Mesendoderm (in vitro differentiated cells): ENCODE results near the gene CWF19L2.

Experiments used
- DNase-seq: peaks from one replicate; pipeline ENCODE4 v3.0.0; 2013
- H2AK5ac ChIP-seq: 2 replicates; pipeline ENCODE4 v1.6.1; 2013; ENCODE audit warnings: low read length, inconsistent platforms
- H2BK120ac ChIP-seq: 2 replicates; pipeline ENCODE4 v1.6.1; 2013; ENCODE audit warnings: low read depth, mild to moderate bottlenecking, low read length, moderate library complexity, mixed read lengths
- H2BK15ac ChIP-seq: replicated peaks from 2 replicates; pipeline ENCODE4 v1.6.1; 2013; ENCODE audit warnings: low read depth, mild to moderate bottlenecking, moderate library complexity
- H2BK5ac ChIP-seq: 2 replicates; pipeline ENCODE4 v1.6.1; 2013; ENCODE audit warnings: low read length, inconsistent platforms
- H3K18ac ChIP-seq: 2 replicates; pipeline ENCODE4 v1.6.1; 2013; ENCODE audit warnings: mild to moderate bottlenecking, low read length, mixed read lengths
- H3K23ac ChIP-seq: one replicate; pipeline ENCODE4 v1.6.1; 2013; ENCODE audit warnings: low read length
- H3K27ac ChIP-seq: 2 replicates; pipeline ENCODE4 v1.5.1; 2013; ENCODE audit warnings: low read depth, mild to moderate bottlenecking, inconsistent platforms, low read length, moderate library complexity
- H3K27me3 ChIP-seq: 2 replicates; pipeline ENCODE4 v1.6.1; 2013; ENCODE audit warnings: low read length, control low read depth, mild to moderate bottlenecking, inconsistent platforms; ENCODE audit not compliant: insufficient read depth, poor library complexity
- H3K36me3 ChIP-seq: 2 replicates; pipeline ENCODE4 v1.6.1; 2013; ENCODE audit warnings: low read length, inconsistent platforms; ENCODE audit not compliant: control insufficient read depth, insufficient read depth
- H3K4ac ChIP-seq: one replicate; pipeline ENCODE4 v1.6.1; 2013; ENCODE audit warnings: low read depth, mild to moderate bottlenecking, low read length, moderate library complexity
- H3K4me1 ChIP-seq: 2 replicates; pipeline ENCODE4 v1.6.1; 2013; ENCODE audit warnings: low read depth, low read length, inconsistent platforms; ENCODE audit not compliant: control insufficient read depth
- H3K4me2 ChIP-seq: 2 replicates; pipeline ENCODE4 v1.6.1; 2013; ENCODE audit warnings: low read length
- H3K4me3 ChIP-seq: 2 replicates; pipeline ENCODE4 v1.5.1; 2013; ENCODE audit warnings: mild to moderate bottlenecking, low read length
- H3K56ac ChIP-seq: one replicate; pipeline ENCODE4 v1.6.1; 2013; ENCODE audit warnings: low read length
- H3K79me1 ChIP-seq: 2 replicates; pipeline ENCODE4 v1.6.1; 2013; ENCODE audit warnings: low read length, inconsistent platforms
- H3K79me2 ChIP-seq: 2 replicates; pipeline ENCODE4 v1.6.1; 2013; ENCODE audit warnings: mild to moderate bottlenecking, low read length; ENCODE audit not compliant: control insufficient read depth, insufficient read depth
- H3K9ac ChIP-seq: 2 replicates; pipeline ENCODE4 v1.6.1; 2013; ENCODE audit warnings: low read length, inconsistent platforms
- H4K5ac ChIP-seq: one replicate; pipeline ENCODE4 v1.6.1; 2013; ENCODE audit warnings: low read length
- H4K8ac ChIP-seq: one replicate; pipeline ENCODE4 v1.6.1; 2013; ENCODE audit warnings: low read depth, mild to moderate bottlenecking, control low read depth, low read length, moderate library complexity
- WGBS: extraction: QIAGEN DNeasy Blood & Tissue Kit; methylation state at CpG from one replicate; pipeline ENCODE4 v1.1.7; 2013; ENCODE audit warnings: low lambda C conversion rate, missing lambda C conversion rate; ENCODE audit not compliant: insufficient coverage; ENCODE audit errors: extremely low coverage; 5-methylcytosine and 5-hydroxymethylcytosine counted together

CWF19L2 gene

GRCh38 chr11:107494055-107494454 lies 36.4 kb upstream of the CWF19L2 start:
- no peak overlapping the region for H3K18ac ChIP-seq
- no peaks in the 10 kb centered on the region for H3K79me2 ChIP-seq
- no peak overlapping the region for H3K4ac ChIP-seq
- H3K4me2 ChIP-seq = no peak overlapping the region
- H3K27me3 ChIP-seq = no peaks in the 10 kb centered on the region
- no peak overlapping the region for H3K23ac ChIP-seq
- no peaks in the 10 kb centered on the region for H3K36me3 ChIP-seq
- H3K27ac ChIP-seq = no peak overlapping the region
- no peak overlapping the region for H2BK120ac ChIP-seq
- no peak overlapping the region for H3K4me3 ChIP-seq
- no peak overlapping the region for H4K8ac ChIP-seq
- H2AK5ac ChIP-seq = no peak overlapping the region
- no peak overlapping the region for H2BK5ac ChIP-seq
- H3K4me1 ChIP-seq = no peaks in the 10 kb centered on the region
- no CpG with 5 or more reads among the region's 1 CpG for WGBS
- no peak for DNase-seq
- no peaks in the 10 kb centered on the region for H3K79me1 ChIP-seq
- no peak overlapping the region for H4K5ac ChIP-seq
- no peak overlapping the region for H3K56ac ChIP-seq
- no peak overlapping the region for H2BK15ac ChIP-seq
- no peak overlapping the region for H3K9ac ChIP-seq

- Histone ChIP-seq H3K4ac (no peak overlapping the region), H3K9ac (no peak overlapping the region), H2AK5ac (no peak overlapping the region), H4K5ac (no peak overlapping the region), H3K27ac (no peak overlapping the region), H3K18ac (no peak overlapping the region), H3K23ac (no peak overlapping the region), H3K36me3 (no peaks in the 10 kb centered on the region), H3K4me2 (no peak overlapping the region), H3K79me1 (no peaks in the 10 kb centered on the region), H3K79me2 (no peaks in the 10 kb centered on the region), H3K4me3 (no peak overlapping the region), H3K27me3 (no peaks in the 10 kb centered on the region), H3K4me1 (no peaks in the 10 kb centered on the region), H3K56ac (no peak overlapping the region), H4K8ac (no peak overlapping the region), H2BK120ac (no peak overlapping the region), H2BK15ac (no peak overlapping the region), H2BK5ac (no peak overlapping the region)
- DNase-seq = no peak
- WGBS = no CpG with 5 or more reads among the region's 1 CpG
Observed at GRCh38 chr11:107493117-107493516, 35.5 kb upstream of the CWF19L2 start.

DNA sequence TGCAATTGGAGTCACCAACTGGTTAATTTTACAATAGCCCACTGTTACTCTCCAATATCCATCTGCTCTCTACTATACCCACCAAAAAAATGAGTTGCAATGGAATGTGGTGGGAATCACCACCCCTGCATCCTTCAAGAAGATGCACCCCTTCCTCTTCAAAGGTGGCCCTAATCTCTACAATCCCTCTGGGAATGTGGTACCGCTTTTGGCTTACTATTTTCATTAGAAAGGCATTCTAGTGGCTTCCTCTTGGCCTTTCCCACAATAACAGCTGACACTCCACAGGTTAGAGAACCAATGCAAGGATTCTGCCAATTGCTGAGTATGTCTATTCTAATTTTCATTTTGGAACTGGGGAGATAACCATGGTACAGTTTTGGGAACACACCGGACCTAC lies 33.2 kb upstream of the CWF19L2 start:
- no peak for DNase-seq
- no peak overlapping the region for H3K4me3 ChIP-seq
- H3K4me2 ChIP-seq = no peak overlapping the region
- H2AK5ac ChIP-seq = no peak overlapping the region
- no peak overlapping the region for H3K23ac ChIP-seq
- no peaks in the 10 kb centered on the region for H3K4me1 ChIP-seq
- no peak overlapping the region for H3K9ac ChIP-seq
- no peak overlapping the region for H3K18ac ChIP-seq
- H3K79me2 ChIP-seq = no peaks in the 10 kb centered on the region
- H3K27me3 ChIP-seq = no peaks in the 10 kb centered on the region
- no CpG with 5 or more reads among the region's 2 CpGs for WGBS
- no peak overlapping the region for H2BK5ac ChIP-seq
- no peak overlapping the region for H4K5ac ChIP-seq
- H2BK120ac ChIP-seq = no peak overlapping the region
- H3K4ac ChIP-seq = no peak overlapping the region
- H2BK15ac ChIP-seq = no peak overlapping the region
- no peak overlapping the region for H4K8ac ChIP-seq
- H3K27ac ChIP-seq = no peak overlapping the region
- H3K36me3 ChIP-seq = no peaks in the 10 kb centered on the region
- H3K79me1 ChIP-seq = no peaks in the 10 kb centered on the region
- H3K56ac ChIP-seq = no peak overlapping the region

- Histone ChIP-seq H3K4me1 (no peaks in the 10 kb centered on the region), H3K4me2 (no peak overlapping the region), H3K4me3 (no peak overlapping the region), H2BK15ac (no peak overlapping the region), H3K36me3 (no peaks in the 10 kb centered on the region), H3K9ac (no peak overlapping the region), H3K27ac (no peak overlapping the region), H3K56ac (no peak overlapping the region), H4K5ac (no peak overlapping the region), H2BK120ac (no peak overlapping the region), H3K18ac (no peak overlapping the region), H3K23ac (no peak overlapping the region), H4K8ac (no peak overlapping the region), H3K4ac (no peak overlapping the region), H2AK5ac (no peak overlapping the region), H3K27me3 (no peaks in the 10 kb centered on the region), H2BK5ac (no peak overlapping the region), H3K79me2 (no peaks in the 10 kb centered on the region), H3K79me1 (no peaks in the 10 kb centered on the region)
- DNase-seq = no peak
Observed at GRCh38 chr11:107482234-107482633, 24.6 kb upstream of the CWF19L2 start.

GRCh38 chr11:107478922-107479321 lies 21.3 kb upstream of the CWF19L2 start:
- DNase-seq = no peak
- no peak overlapping the region for H3K4me2 ChIP-seq
- no peak overlapping the region for H3K56ac ChIP-seq
- H3K9ac ChIP-seq = no peak overlapping the region
- no peak overlapping the region for H4K5ac ChIP-seq
- no peaks in the 10 kb centered on the region for H3K4me1 ChIP-seq
- H3K27ac ChIP-seq = no peak overlapping the region
- H2BK120ac ChIP-seq = no peak overlapping the region
- no peak overlapping the region for H2BK15ac ChIP-seq
- no peak overlapping the region for H2AK5ac ChIP-seq
- H3K27me3 ChIP-seq = no peaks in the 10 kb centered on the region
- no peak overlapping the region for H3K4ac ChIP-seq
- no peaks in the 10 kb centered on the region for H3K79me2 ChIP-seq
- H3K36me3 ChIP-seq = no peaks in the 10 kb centered on the region
- H3K18ac ChIP-seq = no peak overlapping the region
- no peak overlapping the region for H2BK5ac ChIP-seq
- H4K8ac ChIP-seq = no peak overlapping the region
- no peak overlapping the region for H3K23ac ChIP-seq
- H3K4me3 ChIP-seq = no peak overlapping the region
- H3K79me1 ChIP-seq = no peaks in the 10 kb centered on the region

- no peak overlapping the region for H2BK15ac ChIP-seq
- no peak overlapping the region for H3K23ac ChIP-seq
- no peak overlapping the region for H4K5ac ChIP-seq
- H3K4me3 ChIP-seq = no peak overlapping the region
- H2AK5ac ChIP-seq = no peak overlapping the region
- H3K79me1 ChIP-seq = no peaks in the 10 kb centered on the region
- no peak overlapping the region for H3K4ac ChIP-seq
- H2BK120ac ChIP-seq = no peak overlapping the region
- no peaks in the 10 kb centered on the region for H3K27me3 ChIP-seq
- WGBS = no CpG with 5 or more reads among the region's 3 CpGs
- no peak overlapping the region for H3K18ac ChIP-seq
- H3K79me2 ChIP-seq = no peaks in the 10 kb centered on the region
- H3K36me3 ChIP-seq = no peaks in the 10 kb centered on the region
- no peak overlapping the region for H3K4me2 ChIP-seq
- no peaks in the 10 kb centered on the region for H3K4me1 ChIP-seq
- H3K9ac ChIP-seq = no peak overlapping the region
- H4K8ac ChIP-seq = no peak overlapping the region
- no peak overlapping the region for H3K56ac ChIP-seq
- no peak overlapping the region for H3K27ac ChIP-seq
- no peak overlapping the region for H2BK5ac ChIP-seq
- DNase-seq = no peak
Observed at GRCh38 chr11:107477820-107478219, 20.2 kb upstream of the CWF19L2 start.
